DMS53 treated with DMSO at 0.1 percent for 48 hours (cell line): ENCODE results near the gene PNMT.
A peak's percentile ranks its signal among the peaks of the same experiment; 100 is the strongest.
"Not testable (repeated sequence)": the region's sequence is repeated elsewhere in the genome, so short reads cannot be mapped to it uniquely, and the experiment has no call there.

Source experiments
- DNase-seq: peaks from one replicate; lab custom pipeline; 2025; ENCODE audit not compliant: unreplicated experiment; lab: John Stamatoyannopoulos, UW

PNMT gene

DNA sequence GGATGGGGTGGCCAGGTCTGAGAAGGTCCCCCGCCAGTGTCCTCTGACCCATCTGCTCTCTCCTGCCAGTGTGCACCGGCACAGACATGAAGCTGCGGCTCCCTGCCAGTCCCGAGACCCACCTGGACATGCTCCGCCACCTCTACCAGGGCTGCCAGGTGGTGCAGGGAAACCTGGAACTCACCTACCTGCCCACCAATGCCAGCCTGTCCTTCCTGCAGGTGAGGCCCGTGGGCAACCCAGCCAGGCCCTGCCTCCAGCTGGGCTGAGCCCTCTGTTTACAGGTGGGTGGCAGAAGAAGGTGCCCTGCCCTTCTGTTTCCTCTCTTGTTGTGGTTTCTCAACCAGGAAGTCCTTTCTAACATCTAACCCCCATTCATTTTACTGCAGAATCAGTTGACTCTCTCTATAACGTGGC is 38.7 kb downstream of the PNMT start:
- DNase-seq: peak; percentile 2

DNA sequence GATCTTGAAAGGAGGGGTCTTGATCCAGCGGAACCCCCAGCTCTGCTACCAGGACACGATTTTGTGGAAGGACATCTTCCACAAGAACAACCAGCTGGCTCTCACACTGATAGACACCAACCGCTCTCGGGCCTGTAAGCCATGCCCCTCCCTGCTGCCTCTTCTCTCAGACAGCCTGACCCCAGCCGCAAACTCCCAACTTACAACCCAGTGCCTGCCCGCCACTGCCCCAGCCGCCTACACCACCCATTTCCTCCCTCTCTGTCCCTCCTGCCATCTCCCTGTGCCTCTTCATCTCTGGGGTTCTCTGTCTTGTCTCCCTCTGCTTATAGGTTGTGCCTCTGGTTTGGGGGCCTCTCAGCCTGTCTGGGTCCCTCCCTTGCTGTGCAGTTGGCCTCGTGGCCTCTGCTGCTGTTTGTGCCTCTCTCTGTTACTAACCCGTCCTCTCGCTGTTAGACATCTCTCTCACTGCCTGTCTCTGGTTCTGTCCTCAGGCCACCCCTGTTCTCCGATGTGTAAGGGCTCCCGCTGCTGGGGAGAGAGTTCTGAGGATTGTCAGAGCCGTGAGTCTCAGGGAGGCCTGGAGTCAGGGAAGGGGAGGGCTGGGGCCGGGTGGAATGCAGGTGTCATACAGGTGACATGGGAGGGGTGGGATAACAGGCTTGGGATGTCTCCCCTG is 41.2 kb downstream of the PNMT start:
- DNase-seq: no peak

DNA sequence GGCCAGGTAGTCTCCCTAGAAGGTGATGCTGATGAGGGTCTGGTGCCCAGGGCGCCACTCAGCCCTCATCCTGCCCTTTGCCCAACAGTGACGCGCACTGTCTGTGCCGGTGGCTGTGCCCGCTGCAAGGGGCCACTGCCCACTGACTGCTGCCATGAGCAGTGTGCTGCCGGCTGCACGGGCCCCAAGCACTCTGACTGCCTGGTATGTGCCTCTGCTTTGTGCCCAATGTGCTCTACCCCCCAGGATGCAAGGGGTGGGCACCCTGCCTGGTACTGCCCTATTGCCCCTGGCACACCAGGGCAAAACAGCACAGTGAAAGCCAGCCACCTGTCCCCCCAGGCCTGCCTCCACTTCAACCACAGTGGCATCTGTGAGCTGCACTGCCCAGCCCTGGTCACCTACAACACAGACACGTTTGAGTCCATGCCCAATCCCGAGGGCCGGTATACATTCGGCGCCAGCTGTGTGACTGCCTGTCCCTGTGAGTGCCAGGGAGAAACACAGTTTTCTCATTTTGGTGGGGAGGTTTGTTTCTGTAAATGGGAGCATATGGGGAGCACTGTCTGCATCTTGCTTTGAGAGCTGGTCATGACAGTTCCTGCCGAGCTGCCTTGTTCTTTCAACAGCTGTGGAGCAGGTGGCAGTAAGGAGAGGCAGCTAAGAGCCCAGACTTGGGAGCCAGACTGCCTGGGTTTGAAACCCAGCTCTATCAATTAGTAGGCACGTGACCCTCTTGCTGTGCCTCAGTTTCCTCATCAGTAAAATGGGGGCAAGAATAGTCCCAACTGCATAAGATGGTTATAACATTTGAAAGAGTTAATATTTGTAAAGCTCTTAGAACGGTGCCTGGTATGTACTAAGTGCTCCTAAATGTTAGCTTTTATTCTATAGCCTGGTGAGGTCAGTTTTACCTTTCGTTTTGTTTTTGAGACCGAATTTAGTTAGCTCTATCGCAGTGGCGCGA is 42.0 kb downstream of the PNMT start:
- DNase-seq: no peak

DNA sequence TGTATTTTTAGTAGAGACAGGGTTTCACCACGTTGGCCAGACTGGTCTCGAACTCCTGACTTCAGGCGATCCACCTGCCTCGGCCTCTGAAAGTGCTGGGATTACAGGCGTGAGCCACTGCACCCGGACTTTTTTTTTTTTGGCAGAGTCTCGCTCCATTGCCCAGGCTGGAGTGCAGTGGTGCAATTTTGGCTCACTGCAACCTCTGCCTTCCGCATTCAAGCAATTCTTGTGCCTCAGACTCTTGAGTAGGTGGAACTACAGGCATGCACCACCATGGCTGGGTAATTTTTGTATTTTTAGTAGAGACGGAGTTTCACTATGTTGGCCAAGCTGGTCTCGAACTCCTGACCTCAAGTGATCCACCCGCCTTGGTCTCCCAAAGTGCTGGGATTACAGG is 42.8 kb downstream of the PNMT start:
- not testable (repeated sequence) for DNase-seq

DNA sequence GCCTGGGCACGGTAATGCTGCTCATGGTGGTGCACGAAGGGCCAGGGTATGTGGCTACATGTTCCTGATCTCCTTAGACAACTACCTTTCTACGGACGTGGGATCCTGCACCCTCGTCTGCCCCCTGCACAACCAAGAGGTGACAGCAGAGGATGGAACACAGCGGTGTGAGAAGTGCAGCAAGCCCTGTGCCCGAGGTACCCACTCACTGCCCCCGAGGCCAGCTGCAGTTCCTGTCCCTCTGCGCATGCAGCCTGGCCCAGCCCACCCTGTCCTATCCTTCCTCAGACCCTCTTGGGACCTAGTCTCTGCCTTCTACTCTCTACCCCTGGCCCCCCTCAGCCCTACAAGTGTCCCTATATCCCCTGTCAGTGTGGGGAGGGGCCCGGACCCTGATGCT is 43.6 kb downstream of the PNMT start:
- DNase-seq: no peak

DNA sequence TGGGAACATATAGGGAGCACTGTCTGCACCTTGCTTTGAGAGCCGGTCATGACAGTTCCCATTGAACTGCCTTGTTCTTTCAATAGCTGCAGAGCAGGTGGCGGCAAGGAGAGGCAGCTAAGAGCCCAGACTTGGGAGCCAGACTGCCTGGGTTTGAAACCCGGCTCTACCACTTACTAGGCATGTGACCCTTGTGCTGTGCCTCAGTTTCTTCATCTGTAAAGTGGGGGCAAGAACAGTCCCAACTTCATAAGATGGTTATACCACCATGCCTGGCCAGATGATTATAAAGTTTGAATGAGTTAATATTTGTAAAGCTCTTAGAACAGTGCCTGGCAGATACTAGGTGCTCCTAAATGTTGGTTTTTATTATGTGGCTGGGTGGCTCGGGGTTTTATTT is 46.0 kb downstream of the PNMT start:
- DNase-seq: no peak

DNA sequence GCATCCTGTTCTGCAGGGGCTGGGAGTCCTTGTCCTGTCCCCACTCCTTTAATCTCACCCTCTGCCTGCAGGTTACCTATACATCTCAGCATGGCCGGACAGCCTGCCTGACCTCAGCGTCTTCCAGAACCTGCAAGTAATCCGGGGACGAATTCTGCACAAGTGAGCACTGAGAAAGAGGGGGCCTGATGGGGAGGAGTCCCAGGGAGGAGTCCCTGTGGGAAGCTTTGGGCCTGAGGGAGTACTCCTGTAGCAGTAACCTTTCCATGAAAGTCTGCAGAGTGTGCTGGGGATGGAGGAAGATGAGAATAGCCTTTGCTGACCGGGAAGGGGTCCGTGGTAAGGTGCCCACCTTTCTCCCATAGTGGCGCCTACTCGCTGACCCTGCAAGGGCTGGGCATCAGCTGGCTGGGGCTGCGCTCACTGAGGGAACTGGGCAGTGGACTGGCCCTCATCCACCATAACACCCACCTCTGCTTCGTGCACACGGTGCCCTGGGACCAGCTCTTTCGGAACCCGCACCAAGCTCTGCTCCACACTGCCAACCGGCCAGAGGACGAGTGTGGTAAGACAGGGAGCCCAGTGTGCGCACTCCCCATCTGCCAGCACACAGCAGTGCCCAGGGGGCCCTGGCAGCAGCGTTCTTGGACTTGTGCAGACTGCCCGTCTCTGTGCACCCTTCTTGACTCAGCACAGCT is 47.3 kb downstream of the PNMT start:
- DNase-seq: no peak

DNA sequence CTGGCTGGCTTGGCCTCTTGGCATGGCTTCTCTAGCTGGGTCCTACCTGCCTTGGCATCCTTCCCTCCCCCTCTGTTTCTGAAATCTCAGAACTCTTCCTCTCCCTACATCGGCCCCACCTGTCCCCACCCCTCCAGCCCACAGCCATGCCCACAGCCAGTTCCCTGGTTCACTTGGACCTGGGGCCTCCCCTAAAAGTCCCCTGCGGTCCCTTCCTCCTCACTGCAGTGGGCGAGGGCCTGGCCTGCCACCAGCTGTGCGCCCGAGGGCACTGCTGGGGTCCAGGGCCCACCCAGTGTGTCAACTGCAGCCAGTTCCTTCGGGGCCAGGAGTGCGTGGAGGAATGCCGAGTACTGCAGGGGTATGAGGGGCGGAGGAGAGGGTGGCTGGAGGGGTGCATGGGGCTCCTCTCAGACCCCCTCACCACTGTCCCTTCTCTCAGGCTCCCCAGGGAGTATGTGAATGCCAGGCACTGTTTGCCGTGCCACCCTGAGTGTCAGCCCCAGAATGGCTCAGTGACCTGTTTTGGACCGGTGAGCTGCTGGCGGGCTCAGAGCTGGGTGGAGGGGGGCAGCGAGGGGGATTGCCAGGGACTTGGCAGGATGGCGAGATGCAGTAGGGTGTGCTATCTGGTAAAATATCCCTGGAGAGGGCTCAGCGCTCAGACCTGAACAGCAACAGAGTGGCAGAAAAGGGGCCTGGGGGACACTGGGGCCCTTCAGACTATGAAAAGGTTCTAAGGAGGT is 48.0 kb downstream of the PNMT start:
- DNase-seq: no peak

DNA sequence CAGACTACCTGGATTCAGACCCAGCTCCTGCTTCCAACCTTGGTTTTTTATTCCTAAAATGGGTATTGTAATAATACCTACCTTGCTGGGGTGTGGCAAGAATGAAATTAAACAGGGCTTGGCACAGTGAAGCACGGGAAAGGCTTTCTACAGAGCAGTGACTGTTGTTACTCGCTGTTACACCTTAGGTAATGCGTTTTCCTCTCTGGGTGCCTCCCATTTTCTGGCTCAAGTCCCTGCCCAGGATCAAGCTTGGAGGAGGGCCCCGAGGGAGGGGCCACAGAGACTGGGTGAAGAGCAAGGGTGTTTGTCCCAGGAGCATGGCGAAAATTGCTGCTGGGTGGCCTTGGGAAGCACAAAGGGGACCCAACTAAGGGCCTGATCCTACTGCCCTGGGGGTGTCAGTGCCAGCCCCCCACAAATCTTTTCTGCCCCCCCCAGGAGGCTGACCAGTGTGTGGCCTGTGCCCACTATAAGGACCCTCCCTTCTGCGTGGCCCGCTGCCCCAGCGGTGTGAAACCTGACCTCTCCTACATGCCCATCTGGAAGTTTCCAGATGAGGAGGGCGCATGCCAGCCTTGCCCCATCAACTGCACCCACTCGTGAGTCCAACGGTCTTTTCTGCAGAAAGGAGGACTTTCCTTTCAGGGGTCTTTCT is 48.8 kb downstream of the PNMT start:
- DNase-seq: no peak

DNA sequence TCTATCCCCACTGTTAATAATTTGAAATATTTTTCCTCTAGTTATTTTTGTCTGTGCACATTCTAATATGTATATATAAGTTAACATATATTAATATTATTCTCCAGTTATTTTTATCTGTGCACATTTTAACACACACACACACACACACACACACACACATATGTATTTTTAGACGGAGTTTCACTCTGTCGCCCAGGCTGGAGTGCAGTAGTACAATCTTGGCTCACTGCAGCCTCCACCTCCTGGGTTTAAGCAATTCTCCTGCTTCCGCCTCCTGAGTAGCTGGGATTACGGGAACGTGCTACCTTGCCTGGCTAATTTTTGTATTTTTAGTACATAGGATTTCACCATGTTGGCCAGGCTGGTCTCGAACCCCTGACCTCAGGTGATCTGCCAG is 49.4 kb downstream of the PNMT start:
- no peak for DNase-seq

DNA sequence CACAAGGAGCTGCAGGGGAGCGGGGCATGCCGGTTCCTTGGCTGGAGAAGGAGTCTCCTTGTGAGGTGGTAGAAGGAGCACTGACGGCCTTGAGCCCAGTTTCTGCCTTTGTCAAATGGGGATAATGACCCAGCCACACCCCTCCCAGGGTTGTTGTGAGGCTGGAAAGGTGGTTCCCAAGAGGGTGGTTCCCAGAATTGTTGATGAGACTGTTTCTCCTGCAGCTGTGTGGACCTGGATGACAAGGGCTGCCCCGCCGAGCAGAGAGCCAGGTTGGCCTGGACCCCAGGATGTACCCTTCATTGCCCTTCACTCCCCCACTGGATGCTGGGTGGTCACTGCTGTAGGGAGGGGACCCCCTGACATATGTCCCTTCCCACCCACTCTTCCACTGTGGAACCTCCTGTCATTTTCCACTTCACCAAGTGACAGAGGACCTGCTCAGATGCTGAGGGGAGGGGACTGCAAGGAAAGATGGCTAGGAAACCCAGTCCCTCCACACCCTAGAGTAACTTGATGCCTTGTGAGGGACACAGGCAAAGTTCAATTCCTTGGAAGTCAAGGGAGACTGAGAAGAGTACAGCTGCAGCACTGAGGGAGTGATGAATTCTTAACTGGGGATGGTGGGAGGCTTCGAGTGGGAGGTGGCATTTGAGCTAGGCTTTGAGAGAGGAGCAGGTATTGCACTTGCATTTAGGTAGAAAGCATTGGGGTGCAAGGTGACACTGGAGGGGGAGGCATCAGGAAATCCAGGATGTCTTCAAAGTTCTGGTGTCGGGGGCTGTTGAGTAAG is 51.5 kb downstream of the PNMT start:
- no peak for DNase-seq
